ENCODE results near the gene BBS4. TPM values are rescaled to one million over a fixed set of nuclear protein-coding genes. Genes with fewer than 3 reads are reported as not detected.

The BBS4 gene
- total and polyA plus RNA-seq, 2 experiments from 2014 or later: 15.7 to 20.9 TPM

DNA sequence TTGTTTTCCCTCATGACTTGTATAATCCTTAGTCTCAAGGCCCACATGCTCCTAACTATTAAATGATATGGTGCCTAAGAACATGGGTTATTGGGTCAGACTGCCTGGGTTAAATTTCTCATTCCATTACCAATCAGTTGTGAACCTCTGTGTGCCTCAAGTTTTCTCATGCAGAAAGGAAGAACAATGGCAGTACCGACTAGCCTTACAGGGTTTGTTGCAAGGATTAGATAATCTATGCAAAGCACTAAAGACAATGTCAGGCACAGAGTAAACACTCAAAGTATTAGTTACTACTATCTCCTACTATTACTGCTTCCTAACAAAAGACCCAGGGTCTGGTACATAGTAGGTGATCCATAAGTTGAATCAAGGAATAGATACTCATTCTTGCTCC, 85.3 kb downstream of the BBS4 start:
- no peak for DNase-seq
- in situ Hi-C loops (cut with MboI): no loop called here
- peaks cover 83% of the 10 kb centered on the region for H3K79me2 ChIP-seq (ENCODE audit: insufficient read depth)
- H3K36me3 ChIP-seq (ENCODE audit: low read depth): peaks cover 41% of the 10 kb centered on the region
- no peak overlapping the region for H3K4me3 ChIP-seq
- no peak overlapping the region for H3K9ac ChIP-seq
- H3K9me2 ChIP-seq (ENCODE audit: insufficient read depth): no peaks in the 10 kb centered on the region
- no peak for TF ChIP-seq EZH2 (IDR thresholded peaks at IDR 0.05; ENCODE audit: insufficient read depth, poor library complexity, severe bottlenecking)
- TF ChIP-seq EZH2phosphoT487 (IDR thresholded peaks at IDR 0.05; ENCODE audit: insufficient read depth, low read depth): no peak
- H3K9me3 ChIP-seq (ENCODE audit: low read depth): no peaks in the 10 kb centered on the region
- no peak overlapping the region for H2AFZ ChIP-seq
- 94 to 100% methylated on average over 1 of the region's 1 CpG for WGBS, 2 experiments (ENCODE audit: low coverage in 1 of 2, low lambda C conversion rate in 2 of 2, missing lambda C conversion rate in 2 of 2)
- H3F3A ChIP-seq (ENCODE audit: insufficient read depth): no peaks in the 10 kb centered on the region
- no peaks in the 10 kb centered on the region for H4K20me1 ChIP-seq (ENCODE audit: insufficient read depth)
- H3K27ac ChIP-seq: no peak overlapping the region
- H3K4me1 ChIP-seq (ENCODE audit: insufficient read depth): no peaks in the 10 kb centered on the region
- H3K27me3 ChIP-seq (replicated peaks; ENCODE audit: insufficient read depth): no peaks in the 10 kb centered on the region
- no peak overlapping the region for H3K4me2 ChIP-seq (ENCODE audit: unreplicated experiment)

DNA sequence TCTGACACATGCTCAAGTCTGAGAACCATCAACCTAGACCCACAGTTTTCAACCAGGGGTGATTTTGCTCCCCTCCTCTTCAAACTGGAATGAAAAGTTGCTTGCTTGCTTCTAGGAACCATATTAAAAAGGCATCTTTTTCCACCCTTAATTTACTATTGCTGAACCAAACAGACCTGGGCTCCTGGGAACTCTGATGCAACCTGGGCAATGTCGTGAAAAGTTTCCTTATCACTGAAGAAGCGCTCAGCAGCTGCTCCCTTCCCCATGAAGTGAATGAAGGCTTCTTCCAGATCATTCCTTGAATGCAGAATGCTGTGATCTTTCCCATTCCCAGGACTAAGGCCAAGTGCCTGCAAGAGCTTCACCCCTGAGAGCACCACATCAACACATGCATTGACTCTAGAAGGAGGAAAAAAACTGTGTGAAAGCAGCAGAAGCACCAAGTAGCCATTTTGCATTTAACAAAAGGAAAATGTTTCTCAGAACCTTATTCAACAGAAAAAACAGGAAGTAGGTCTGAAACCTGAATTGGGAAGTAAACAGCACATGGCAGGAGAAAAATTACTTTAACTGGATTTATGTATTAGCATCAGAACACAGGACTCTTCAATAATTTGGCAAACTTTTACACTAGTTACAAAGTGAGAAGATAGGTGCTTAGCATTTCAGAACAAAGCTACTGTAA, 88.8 kb downstream of the BBS4 start:
- Histone ChIP-seq H4K20me1 (ENCODE audit: insufficient read depth) (no peaks in the 10 kb centered on the region), H3K36me3 (ENCODE audit: low read depth) (peaks cover 22% of the 10 kb centered on the region; the same call in 1 of the 2 replicates)
- in situ Hi-C loops (cut with MboI): loop anchor here (25.0 kb wide), 1 partner anchor 487 kb away; no protein-coding TSS in a partner anchor

GRCh38 chr15:72778796-72779195, 92.8 kb downstream of the BBS4 start:
- TF ChIP-seq EZH2 (IDR thresholded peaks at IDR 0.05; ENCODE audit: insufficient read depth, poor library complexity, severe bottlenecking): no peak
- TF ChIP-seq EZH2phosphoT487 (IDR thresholded peaks at IDR 0.05; ENCODE audit: insufficient read depth, low read depth): no peak
- Histone ChIP-seq H3K27me3 (replicated peaks; ENCODE audit: insufficient read depth) (no peaks in the 10 kb centered on the region), H3K4me3 (no peak overlapping the region), H3K27ac (no peak overlapping the region), H3K9me2 (ENCODE audit: insufficient read depth) (no peaks in the 10 kb centered on the region), H2AFZ (no peak overlapping the region), H3K9me3 (ENCODE audit: low read depth) (no peaks in the 10 kb centered on the region), H3F3A (ENCODE audit: insufficient read depth) (no peaks in the 10 kb centered on the region), H3K79me2 (ENCODE audit: insufficient read depth) (peaks cover 96% of the 10 kb centered on the region), H3K4me1 (ENCODE audit: insufficient read depth) (peaks cover 13% of the 10 kb centered on the region), H3K9ac (no peak overlapping the region), H3K36me3 (ENCODE audit: low read depth) (0 out of 2 replicates have a peak, but pooled peaks cover 2% of the 10 kb centered on the region), H3K4me2 (ENCODE audit: unreplicated experiment) (no peak overlapping the region), H4K20me1 (ENCODE audit: insufficient read depth) (no peaks in the 10 kb centered on the region)
- peak; percentile 16 for DNase-seq
- in situ Hi-C loops (cut with MboI): loop anchor here (25.0 kb wide), 1 partner anchor 484 kb away; no protein-coding TSS in a partner anchor
- WGBS, 2 experiments (ENCODE audit: low coverage in 1 of 2, low lambda C conversion rate in 2 of 2, missing lambda C conversion rate in 2 of 2): 76 to 81% methylated on average over 6 of the region's 6 CpGs

More for the DNA sequence above, 88.8 kb downstream of the BBS4 start:
- Histone ChIP-seq H3K9ac (no peak overlapping the region), H3K79me2 (ENCODE audit: insufficient read depth) (peaks cover 84% of the 10 kb centered on the region), H2AFZ (no peak overlapping the region), H3K27ac (no peak overlapping the region), H3K27me3 (replicated peaks; ENCODE audit: insufficient read depth) (no peaks in the 10 kb centered on the region), H3K9me2 (ENCODE audit: insufficient read depth) (no peaks in the 10 kb centered on the region), H3K4me3 (no peak overlapping the region), H3K4me1 (ENCODE audit: insufficient read depth) (no peaks in the 10 kb centered on the region), H3K4me2 (ENCODE audit: unreplicated experiment) (no peak overlapping the region), H3F3A (ENCODE audit: insufficient read depth) (no peaks in the 10 kb centered on the region), H3K9me3 (ENCODE audit: low read depth) (no peaks in the 10 kb centered on the region)
- WGBS, 2 experiments (ENCODE audit: low coverage in 1 of 2, low lambda C conversion rate in 2 of 2, missing lambda C conversion rate in 2 of 2): 96 to 100% methylated on average over 2 of the region's 2 CpGs
- DNase-seq: no peak
- TF ChIP-seq EZH2 (IDR thresholded peaks at IDR 0.05; ENCODE audit: insufficient read depth, poor library complexity, severe bottlenecking): no peak
- TF ChIP-seq EZH2phosphoT487 (IDR thresholded peaks at IDR 0.05; ENCODE audit: insufficient read depth, low read depth): no peak

DNA sequence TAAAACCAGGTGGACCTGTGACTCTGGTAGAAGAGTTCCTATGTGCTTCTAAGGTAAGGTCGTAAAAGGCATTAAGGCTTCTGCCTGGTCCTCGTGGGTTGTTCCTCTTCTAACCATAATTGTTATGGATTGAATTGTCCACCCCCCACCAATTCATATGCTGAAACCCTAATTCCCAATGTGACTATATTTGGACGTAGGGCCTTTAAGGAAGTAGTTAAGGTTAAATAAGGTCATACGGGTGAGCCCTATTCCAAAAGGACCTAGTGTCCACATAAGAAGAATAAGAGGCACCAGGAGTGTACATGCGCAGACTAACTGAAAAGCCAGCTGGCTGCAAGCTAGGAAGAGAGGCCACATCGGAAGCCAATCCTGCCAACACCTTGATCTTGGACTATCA, 95.6 kb downstream of the BBS4 start:
- no peak for DNase-seq
- 0 out of 2 replicates have a peak, but pooled peaks cover 1% of the 10 kb centered on the region for H3K36me3 ChIP-seq (ENCODE audit: low read depth)
- peak overlapping the region; percentile 100 for H3K4me2 ChIP-seq (ENCODE audit: unreplicated experiment)
- in situ Hi-C loops (cut with MboI): loop anchor here (25.0 kb wide), 1 partner anchor 481 kb away; no protein-coding TSS in a partner anchor
- H3K4me1 ChIP-seq (ENCODE audit: insufficient read depth): peaks cover 33% of the 10 kb centered on the region
- H4K20me1 ChIP-seq (ENCODE audit: insufficient read depth): no peaks in the 10 kb centered on the region
- H3K27ac ChIP-seq: no peak overlapping the region
- no peaks in the 10 kb centered on the region for H3K27me3 ChIP-seq (replicated peaks; ENCODE audit: insufficient read depth)
- WGBS, 2 experiments (ENCODE audit: low coverage in 1 of 2, low lambda C conversion rate in 2 of 2, missing lambda C conversion rate in 2 of 2): 95 to 96% methylated on average over 6 of the region's 6 CpGs
- H3F3A ChIP-seq (ENCODE audit: insufficient read depth): peaks cover 15% of the 10 kb centered on the region
- no peak overlapping the region; the same call in 1 of the 2 replicates for H3K9ac ChIP-seq
- H3K9me2 ChIP-seq (ENCODE audit: insufficient read depth): no peaks in the 10 kb centered on the region
- peaks cover 68% of the 10 kb centered on the region for H3K79me2 ChIP-seq (ENCODE audit: insufficient read depth)
- no peak overlapping the region for H2AFZ ChIP-seq
- TF ChIP-seq EZH2phosphoT487 (IDR thresholded peaks at IDR 0.05; ENCODE audit: insufficient read depth, low read depth): no peak
- TF ChIP-seq EZH2 (IDR thresholded peaks at IDR 0.05; ENCODE audit: insufficient read depth, poor library complexity, severe bottlenecking): no peak
- no peaks in the 10 kb centered on the region for H3K9me3 ChIP-seq (ENCODE audit: low read depth)
- H3K4me3 ChIP-seq: peak overlapping the region; percentile 97; the same call in 1 of the 2 replicates
